ENCODE measurements around the gene NDE1.
"Not testable (repeated sequence)": the region's sequence is repeated elsewhere in the genome, so short reads cannot be mapped to it uniquely, and the experiment has no call there.

The NDE1 gene, protein sequence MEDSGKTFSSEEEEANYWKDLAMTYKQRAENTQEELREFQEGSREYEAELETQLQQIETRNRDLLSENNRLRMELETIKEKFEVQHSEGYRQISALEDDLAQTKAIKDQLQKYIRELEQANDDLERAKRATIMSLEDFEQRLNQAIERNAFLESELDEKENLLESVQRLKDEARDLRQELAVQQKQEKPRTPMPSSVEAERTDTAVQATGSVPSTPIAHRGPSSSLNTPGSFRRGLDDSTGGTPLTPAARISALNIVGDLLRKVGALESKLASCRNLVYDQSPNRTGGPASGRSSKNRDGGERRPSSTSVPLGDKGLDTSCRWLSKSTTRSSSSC

DNA sequence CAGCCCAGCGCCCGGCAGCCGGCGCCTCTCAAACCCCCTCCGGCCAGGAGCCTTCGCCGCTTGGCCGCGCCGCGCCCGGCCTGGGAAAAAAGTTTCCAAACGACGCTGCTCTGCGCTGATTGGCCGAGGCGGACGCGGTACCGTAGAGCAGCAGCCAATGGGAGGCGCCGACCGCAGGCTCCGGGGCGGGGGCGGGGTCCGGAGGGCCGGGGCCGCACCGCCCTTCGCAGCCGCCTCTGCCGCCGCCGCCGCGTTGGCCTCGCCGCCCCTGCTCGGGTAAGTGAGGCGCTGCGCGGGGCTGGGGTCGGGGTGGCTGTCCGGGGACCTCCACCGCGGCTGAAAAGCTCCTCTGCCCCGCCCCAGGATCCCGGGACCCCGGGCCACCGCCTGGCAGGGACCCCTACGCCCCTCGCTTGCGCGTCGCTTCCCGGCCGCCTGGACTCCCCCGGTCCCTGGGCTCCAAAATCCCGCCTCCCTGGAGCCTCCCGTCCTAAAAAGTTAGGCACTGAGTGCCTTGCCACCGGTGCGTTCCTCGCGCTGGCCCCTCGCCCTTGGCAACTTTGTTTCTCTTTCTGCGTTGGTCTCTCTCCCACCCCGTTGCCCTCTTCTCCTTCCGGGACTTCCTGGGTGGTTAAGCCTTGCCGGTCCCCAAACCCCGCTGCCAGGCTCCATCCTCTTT is at the start of gene NDE1:
Gene NDE1, plus strand, starts transcription at position 227 of the 679 bp plus-strand sequence. CDS start 14,534 bp downstream, outside the sequence.
- DNase-seq (ENCODE audit: low read depth) = peak; percentile 49

DNA sequence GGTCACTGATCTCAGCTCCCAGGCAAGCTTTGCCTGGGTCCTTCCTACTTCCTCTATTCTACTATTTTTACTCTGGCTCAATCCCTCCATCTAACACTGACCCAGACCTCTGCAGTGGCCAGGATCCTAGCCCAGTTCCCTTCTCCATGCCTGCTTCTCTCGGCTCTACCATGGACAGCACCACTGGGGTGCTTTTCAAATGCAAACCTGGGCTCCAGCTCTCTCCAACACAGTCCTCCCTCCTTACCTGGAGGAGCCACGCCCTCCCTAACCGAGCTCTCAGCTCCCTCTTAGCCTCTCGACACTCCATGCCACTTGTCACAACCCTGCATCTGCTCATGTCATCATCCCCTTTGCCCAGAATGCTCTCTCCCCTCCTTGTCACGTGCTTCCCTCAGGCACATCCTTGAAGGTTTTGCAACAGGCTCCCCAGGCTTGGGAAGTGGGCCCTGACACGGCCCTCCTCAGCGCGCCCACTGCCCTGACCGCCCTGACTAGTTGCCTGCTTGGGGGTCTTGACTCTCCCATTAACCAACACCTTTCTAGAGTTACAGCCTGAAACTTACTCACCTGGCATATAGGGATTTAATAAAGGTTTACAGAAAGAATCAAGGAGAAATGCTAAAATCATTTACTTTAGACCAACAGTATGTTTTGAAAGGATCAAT is 48.7 kb upstream of the NDE1 start:
- no peak for DNase-seq (ENCODE audit: low read depth)

DNA sequence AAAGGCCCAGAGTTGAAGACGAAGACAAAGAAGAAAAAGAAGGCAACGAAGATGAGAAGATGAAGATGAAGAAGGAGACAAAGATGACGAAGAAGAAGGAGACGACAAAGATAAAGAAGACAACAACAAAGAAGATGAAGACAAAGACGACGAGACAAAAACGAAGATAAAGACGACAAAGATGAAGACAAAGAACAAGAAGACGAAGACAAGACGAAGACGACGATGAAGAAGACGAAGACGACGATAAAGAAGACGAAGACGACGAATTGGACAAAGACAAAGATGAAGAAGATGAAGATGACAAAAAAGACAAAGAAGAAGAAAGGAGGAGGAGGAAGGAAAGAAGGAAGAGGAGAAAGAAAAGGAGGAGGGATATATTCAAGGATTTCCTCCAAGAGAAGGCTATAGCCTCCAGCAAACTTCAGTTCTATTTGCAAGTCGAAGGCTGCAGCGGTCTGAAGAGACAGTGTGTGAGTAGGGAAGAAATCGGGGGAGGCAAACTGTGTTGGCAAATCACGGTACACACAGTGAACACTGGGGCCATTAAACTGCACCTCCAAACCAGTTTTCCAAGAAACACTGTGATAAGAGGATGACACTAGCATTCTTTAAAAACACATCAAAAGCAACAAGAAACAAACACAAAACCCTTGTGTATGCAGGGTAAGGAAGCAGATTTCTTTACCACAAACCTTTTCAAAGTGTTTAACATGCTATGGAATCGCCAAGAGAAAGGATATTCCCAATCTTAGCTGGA is 47.6 kb upstream of the NDE1 start:
- DNase-seq (ENCODE audit: low read depth) = no peak

DNA sequence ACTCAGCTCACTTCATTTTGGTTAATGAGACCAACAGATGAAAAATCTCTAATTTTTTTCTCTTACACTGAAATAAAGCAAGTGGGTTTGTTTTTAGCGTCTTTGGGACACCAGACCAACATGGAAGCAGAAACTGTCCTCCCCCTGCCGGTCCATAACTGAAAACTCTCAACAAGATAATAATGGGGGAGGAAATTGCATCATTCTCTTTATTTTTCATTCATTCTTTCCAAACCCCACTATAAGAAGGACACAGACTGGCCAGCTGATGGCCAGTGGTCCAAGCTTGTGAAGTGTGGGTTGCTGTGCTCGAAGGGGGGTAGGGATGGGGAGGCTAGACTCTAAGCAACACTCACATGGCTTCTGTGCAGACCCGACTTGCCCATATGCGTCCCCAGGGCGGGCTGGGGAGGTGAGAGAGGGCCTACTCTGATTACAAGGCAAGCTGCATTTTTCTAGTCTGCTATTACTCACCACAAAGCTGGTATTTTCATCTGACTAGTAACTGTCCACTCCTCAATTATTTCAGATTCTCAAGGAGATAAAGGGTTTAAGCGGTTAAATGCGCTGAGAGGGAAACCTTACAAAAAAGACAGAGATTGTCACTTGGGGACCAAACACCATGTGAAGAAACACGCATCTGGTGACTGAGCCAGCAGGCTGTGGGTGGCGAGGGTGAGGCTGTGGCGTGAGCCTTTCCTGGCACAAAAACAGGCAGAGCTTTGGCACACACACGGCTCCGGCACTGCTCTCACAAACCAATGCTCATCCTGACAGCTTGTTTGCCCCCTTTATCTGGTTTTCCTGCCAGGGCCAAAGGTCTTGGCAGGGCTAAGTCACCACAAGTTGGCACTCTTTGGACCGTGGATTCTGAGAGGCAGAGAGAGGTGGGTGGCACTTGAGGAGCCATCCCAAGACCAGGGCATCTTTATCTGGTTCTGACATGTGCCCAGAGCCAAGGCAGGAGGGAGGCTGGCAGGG is 45.3 kb upstream of the NDE1 start:
- no peak for DNase-seq (ENCODE audit: low read depth)

DNA sequence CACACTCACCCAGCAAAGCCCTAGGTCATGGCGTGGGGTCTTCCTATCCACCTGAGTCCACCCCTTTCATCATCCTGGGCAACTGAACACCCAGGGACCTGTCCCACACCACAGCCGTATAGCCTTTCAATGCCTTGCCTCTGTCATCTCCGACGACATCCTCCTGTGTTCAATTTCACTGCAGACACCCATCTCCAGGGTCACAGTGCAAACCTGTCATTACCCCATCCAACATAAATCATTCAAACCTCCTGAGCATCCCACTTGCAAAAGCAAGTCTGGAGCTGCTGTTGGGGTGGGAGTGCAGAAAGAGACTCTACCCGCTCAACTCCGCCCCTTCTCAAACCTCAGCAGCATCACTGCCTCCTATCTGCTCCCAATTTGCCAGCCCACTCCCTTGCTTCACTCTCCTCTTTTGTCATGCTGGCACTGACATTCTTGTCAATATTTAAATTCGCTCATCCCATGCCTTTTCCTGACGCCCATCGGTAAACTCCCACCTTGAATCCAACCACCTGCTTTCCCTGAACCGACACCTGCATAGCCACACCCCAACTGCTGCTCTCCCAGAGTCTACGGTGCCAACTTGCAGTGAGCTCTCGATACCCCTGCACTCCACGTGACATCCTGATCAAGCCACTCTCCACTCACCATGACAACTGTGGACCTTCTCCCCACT is 44.1 kb upstream of the NDE1 start:
- no peak for DNase-seq (ENCODE audit: low read depth)

DNA sequence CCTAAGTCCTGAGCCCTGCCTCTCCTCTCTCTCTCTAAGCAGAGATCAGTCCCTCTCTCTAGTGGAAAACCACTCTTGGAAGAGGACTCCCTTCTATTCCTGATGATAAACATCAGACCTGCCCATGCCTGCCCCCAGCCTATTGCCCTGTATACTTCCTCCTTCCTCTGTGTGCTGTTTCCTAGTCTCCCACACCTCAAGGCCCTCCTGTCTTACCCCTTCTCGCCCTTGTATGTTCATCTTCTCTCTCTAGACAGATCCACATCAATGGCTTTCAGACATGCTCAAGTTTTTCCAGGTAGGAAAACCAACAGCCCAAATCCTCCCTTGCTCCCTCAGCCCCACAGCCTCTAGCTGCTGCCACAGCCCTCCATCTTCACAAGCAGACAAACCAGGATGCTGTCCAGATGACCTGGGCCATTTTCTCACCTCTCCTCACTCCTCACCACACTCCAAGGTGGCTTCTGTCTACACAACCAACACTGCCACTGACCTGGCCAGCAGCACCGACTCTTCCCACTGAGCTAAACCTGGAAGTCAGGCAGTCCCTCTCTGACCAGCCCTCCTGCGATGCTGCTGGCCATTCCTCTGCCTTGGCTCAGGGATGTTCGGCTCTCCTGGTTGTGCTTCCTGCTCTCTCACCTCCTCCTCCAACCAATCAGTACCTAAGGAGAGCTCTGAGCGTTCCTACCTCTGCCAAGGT is 43.4 kb upstream of the NDE1 start:
- DNase-seq (ENCODE audit: low read depth) = no peak

DNA sequence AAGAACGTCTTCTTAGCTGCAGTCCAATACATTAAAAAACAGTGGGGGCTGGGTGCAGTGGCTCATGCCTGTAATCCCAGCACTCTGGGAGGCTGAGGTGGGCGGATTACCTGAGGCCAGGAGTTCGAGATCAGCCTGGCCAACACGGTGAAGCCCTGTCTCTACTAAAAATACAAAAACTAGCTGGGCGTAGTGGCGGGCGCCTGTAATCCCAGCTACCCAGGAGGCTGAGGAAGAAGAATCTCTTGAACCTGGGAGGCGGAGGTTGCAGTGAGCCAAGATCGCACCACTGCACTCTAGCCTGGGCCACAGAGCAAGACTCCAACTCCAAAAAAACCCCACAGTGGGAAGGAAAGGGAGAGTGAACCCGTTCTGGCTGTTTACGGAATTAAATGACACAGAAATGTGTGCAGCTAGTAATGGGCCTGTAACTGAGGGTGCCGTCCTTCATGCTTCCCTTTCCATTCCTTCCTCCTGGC is 42.8 kb upstream of the NDE1 start:
- not testable (repeated sequence) for DNase-seq (ENCODE audit: low read depth)

DNA sequence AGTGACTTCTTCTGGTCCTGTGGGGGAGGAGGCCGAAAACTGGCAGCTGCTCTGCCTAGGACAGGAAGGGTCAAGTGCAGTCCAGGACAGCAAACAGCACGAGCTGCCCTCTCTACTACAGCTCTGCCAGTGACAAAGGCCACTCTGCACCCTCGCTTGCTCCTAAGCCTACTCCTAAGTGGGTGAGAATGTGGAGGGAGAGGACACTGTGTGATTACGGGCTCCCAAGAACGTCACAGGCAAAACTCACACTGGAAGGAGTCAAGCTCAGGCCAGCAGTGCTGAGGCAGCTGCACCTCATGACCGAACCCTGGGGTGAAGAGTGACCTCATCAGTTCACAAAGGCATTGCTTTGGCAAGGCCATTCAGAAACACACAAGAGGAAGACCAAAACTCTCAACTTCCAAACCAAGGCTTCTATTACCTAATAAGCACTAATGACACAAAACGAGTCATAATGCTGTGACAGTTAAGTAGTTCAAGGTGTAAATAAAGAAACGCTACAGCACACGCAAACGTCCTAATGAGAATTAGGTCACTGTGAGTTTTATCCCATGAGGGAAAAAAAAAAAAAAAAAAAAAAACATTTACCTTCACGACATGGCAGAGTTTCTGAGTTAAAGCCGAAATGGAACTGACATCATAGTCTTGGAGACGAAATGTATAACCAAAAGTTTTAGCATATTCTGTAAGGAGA is 42.2 kb upstream of the NDE1 start:
- no peak for DNase-seq (ENCODE audit: low read depth)

DNA sequence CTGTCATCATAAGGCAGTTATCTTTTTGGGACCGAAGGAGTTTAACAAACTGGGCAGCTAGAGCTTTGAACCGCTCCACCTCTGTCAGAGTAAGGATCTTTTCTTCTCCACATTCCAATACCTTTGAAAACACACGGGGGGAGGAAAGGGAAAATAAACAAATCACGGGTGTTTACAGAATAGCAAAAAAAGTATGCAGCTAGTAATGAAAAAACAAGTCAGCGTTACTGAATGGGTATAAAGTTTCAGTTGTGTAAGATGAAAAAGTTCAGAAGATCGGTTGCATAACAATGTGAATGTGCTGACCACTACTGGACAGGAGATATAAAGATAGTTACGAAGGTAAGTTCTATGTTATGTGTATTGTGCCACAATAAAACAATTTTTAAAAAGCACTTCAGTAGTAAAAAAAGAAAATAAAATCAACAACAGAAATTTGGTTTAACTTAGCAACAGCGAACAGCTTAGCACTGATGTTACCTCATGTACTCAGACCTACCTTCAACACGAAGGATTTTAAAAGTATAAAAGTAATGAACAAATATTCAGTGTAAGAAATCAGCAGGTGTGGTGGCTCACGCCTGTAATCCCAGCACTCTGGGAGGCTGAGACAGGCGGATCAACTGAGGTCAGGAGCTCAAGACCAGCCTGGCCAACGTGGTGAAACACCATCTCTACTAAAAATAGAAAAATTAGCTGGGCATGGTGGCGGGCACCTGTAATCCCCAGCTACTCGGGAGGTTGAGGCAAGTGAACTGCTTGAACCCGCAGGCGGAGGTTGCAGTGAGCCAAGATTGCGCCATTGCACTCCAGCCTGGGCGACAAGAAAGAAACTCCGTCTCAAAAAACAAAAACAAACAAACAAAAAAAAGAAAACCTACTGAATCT is 41.4 kb upstream of the NDE1 start:
- DNase-seq (ENCODE audit: low read depth) = no peak

DNA sequence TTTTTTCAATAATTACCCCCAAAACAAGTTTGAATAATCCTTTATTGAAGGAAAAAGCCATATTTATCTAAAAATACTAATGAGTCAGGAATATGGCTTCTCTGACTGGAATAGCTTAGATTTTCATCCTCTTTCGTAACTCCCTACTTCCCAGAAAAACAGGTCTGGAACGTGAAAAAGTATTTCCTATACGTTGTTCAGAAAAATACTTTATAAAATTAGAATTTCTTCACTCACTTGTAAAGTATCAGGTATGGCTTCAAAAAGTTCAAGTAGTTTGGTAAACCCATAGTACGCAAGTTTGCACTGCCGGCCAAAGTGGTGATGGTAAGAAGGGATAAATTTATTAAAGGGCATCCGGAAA is 40.8 kb upstream of the NDE1 start:
- DNase-seq (ENCODE audit: low read depth) = no peak

DNA sequence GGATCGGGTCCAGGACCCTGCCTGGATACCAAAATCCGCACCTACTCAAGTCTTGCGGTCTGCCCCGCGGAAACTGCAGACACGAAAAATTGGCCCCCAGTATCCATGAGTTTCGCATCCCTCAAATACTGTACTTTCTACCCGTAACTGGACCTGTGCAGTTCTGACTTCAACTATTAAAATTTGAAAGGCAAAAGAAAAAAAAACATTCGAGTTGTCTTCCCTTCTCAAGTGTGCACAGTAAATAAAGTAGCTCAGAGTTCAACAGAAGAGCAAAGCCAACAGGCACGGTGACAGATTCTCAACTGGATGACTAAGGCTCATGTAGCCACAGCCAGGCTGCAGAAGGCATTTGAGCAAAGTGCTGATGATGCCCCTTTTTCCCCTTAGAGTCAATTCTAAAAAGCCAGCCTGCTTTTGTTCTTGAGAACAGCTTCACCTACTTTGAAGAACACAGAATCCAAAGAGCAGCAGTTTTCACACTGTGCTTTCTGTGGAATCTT is 39.6 kb upstream of the NDE1 start:
- no peak for DNase-seq (ENCODE audit: low read depth)

DNA sequence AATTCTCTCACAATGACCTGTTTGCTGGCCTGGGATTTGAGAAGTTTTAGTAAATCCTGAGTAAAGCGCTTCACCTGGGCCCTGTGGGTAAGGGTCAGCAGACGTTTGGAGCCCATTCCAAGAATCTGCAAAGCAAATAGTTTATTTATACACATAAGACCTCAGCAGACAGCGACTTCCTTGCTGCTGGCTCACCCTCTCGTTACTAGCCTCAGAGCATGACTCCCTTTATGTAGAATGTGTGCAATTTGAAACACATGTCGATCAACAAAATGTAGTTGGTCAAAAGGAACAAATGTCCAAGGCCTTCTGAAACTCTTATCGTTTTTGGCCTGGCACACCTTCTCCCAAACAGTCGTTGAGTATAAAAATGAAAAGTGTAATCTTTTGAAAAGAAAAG is 38.4 kb upstream of the NDE1 start:
- no peak for DNase-seq (ENCODE audit: low read depth)

DNA sequence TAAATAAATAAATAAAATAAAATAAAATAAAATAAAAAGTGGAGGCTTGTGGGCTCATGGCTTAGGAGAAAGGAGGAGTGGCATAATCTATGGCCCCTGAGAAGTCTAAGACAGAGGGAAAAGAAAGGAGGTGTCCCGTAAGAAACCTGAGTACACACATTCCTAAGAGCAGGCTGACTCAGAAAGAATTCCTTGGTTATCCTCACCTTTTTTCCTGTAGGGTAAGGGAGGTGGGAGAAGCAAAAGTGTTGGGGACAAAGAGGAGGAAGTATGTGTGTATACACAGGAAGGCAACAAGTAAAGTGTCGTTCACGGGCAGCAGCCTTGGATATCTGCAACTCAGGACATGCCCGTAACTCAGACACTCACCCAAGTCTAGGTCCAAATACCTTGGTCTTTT is 36.4 kb upstream of the NDE1 start:
- no peak for DNase-seq (ENCODE audit: low read depth)

DNA sequence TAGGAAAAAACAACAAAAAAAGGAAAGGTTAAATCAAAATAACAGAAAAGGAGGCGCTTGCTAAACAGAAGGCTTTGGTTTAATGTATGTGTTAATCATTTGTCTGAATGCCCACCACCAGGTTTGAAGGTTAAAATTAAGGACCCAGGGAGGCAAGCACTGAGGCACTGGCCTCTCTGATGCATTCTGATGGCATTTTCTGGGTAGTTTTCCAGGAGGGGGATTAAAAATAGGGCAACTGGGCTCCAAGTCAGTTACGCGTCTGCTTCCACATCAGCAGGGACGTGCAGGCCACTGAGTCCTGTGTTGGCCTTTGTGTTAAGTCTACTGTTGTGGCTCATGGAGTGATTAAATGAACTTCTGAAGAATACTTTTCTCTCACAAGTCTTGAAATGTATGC is 34.0 kb upstream of the NDE1 start:
- DNase-seq (ENCODE audit: low read depth) = no peak

DNA sequence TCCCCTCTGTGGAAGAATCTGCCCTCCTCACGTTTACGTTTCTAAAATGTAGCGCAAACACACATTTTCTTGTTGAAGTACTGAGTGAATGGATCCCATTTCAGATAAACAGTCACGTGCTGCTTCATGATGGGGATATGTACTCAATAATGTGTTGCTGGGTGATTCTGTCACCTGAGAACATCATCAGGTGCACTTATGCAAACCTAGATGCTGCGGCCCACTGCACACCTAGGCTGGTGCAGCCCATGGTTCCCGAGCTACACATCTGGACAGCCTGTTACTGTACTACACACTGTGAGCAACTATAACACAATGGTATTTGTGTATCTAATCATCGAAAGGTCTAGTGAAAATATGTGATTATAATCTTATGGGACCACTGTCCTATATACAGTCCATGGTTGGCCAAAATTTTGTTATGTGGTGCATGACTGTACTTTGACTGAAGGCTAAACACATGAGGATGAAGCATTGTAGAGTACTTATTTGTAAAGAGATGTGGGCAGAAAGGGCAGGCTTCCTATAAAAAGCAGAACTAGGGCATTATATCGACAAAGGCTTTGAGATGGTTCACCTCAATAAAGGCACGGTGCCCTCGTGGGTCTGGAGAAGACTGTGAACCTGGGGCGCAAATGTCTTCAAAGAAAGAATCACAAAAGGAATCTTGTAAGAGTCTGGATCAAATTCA is 33.4 kb upstream of the NDE1 start:
- DNase-seq (ENCODE audit: low read depth) = no peak

DNA sequence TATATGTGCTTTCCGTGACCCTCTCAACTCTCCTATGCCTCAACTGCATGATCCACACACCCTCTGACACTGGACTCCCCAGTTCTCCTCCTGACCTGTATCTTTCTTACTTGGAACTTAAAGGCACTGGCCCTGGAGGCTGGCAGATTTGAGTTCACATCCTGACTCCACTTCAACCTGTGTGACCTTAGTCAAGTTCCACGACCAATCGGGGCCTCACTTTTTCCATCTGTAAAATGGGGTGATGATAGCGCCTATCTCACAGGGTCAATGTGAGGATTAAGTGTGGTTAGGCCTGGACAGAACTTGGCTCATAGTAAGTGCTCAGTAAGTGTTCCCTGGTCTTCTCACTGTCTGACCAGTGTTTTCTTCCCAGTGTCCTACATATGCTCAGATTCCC is 32.1 kb upstream of the NDE1 start:
- no peak for DNase-seq (ENCODE audit: low read depth)

DNA sequence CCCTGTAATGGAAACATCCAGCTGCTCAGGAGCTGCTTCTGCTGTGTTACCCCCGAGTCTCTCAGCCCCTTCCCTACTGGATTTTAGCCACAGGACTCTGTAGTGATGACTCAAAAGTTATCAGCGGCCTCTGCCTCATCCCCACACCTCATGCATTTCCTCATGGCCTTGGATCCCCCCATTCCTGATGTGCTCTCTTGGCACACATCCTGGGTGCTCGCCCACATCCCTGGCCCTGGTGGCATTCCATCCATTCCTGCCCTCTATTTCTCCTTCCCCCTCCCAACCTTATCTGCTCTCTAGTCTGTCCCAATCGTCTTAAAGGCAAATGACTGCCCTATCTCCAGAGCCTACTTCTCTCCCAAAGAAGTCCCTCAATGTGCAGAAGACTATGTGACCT is 31.7 kb upstream of the NDE1 start:
- peak; percentile 27 for DNase-seq (ENCODE audit: low read depth)
